HK-2 (cell line): ENCODE results near the gene ZNF750.

ENCODE experiments used
- DNase-seq: peaks from one replicate; pipeline ENCODE4 v3.0.0-alpha.2; 2018; ENCODE audit not compliant: unreplicated experiment

ZNF750 gene

DNA sequence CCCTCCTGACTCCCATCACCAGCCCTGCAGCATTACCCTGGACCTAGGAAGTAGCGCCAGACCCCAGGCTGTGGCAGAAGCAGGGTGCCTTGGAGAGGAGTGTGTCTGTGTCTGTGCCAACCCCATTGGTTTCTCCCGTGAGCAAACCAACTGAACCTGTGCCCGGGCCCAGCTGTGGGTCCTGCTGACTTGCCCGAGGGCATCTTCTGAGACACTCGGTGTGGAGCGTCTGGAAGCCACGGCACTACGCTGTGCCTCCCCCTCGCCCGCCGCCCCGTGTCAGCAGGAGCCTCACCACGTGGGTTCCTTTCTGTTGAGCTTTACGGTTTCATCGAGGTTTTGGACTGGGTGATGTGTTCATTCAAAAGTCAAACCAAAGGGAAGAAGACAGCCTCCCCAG, 27.8 kb downstream of the ZNF750 start:
- no peak for DNase-seq

DNA sequence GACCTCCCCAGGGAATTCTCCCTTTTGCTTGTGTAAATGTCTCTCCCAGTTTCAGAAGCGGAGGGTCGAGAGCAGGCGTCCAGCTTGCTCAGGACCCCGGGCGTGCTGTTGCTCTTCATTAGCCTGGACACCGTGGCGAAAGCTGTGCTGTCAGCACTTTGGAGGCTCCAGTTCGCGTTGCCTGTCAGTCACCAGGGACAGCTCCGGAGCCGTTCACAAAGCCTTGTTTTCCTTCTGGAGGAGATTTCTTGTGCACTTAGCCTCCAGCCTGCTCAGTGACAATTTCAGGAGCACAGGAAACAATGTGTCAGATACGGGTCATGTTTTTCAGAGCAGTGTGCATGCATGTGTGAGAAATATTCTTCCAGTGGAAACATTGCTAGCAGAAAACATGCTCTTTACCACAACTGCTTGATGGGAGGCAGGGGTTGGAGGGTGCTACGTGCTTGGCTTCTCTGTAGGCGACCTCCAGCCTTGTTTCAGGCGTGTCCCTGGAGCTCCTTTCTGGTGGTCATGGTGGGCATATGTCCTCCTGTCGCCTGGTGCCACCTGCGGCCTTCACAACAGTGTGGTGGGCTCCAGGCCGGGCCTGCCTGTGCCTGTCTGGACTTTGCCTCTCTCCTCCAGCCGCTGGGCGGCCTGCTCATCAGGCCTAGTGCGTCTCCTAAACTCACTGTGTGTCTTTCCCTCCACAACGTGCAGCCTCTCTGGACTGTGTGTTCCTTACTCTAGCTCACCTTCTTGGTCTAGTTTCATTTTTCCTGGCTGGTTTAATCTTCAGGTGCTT, 29.0 kb downstream of the ZNF750 start:
- no peak for DNase-seq

DNA sequence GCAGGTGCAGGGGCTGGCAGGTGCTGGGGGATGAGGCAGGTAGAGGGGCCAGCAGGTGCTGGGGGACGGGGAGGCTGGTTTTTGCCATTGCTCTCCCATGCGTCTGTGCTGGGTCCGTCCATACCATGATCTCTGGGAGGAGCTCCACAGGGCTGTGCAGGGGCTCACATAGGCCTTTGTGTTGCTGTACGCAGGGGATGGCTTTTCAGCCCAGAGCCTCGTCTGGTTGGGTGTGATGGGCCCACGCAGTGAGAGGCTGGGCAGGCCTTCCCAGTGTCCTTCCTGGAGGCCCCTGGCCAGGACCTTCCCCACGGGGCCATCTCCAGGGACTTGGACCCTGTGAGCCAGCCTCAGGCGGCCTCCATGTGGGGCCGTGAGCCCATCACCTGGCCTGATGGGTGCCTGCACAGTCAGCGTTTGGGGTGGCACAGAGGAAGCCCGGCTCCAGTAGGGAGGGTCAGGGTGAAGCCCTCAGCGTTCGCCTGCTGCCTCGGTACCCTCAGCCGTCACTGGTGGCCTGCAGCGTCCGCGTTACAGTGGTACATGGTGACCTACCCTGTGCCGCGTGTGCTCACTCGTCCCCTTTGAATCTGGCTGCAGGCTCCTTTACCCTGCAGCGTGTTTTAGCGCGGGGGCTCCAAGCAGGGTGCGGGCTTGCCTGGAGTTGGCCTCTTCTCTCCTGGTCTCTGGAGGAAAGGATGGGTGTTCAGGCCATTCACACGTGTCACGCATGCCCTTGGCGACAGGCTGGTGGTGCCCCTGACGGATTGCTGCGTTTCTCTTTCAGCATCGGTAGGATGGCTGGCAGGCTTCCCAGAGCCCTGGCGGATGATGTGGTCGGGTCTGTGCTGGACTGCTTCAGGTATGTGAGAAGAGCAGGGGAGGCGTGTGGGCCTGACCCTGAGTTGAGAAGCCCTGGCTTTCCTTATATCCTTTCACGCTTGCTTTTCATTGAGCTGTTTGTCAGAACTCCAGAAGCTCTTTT, 30.6 kb downstream of the ZNF750 start:
- DNase-seq: no peak

DNA sequence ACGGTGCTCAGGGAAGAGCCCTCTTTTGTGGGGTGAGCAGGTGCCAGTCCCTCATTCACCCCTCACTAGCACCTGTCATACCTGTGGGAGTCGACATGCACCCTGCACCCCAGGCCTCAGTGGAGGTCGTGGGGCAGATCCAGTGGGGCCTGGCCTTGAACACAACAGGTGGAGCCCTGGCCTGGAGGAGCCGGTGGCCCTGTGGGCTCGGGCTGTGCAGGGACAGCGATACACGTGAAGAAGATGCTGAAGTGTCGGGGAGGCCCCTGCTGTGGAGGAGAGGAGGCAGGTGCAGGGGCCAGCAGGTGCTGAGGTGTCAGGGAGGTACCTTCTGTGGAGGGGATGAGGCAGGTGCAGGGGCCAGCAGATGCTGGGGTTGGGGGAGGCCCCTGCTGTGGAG, 31.8 kb downstream of the ZNF750 start:
- no peak for DNase-seq

DNA sequence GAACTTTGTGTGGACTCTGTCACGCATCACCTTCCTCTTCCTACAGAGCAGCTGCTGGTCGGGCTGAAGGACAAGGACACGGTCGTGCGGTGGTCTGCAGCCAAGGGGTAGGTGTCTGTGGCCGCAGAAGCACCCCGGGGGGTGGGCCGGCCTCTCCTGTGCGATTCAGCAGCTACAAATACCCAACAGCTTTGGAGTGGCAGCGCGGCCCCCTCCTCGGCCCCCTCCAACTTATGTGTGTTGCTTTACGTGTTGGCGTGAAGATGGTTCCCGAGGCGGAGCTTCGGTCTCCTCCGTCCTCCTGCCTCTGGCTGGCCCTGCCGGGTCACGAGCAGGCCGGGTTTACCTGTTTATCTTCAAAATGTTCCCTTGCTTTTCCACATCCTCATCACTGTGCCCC, 32.3 kb downstream of the ZNF750 start:
- no peak for DNase-seq

DNA sequence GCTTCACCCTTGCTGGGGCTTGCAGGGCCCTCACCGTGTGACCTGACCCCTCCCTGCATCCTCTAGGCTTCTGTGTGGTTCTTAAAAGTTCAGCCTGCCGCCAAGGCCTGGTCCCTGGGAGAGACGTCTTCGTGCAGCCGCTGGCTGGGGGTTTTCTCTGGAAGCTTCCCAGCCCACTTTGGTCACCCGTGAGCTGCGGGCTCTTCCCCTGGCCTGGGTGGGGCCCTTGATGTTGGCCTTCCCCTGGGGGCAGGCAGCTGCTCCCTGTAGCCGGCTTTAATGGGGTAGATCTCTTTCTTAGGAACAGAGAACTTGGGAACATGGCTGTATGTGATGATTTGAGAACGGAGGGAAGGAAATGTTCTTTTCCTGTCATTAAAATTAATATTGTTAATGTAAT, 32.7 kb downstream of the ZNF750 start:
- DNase-seq: no peak

DNA sequence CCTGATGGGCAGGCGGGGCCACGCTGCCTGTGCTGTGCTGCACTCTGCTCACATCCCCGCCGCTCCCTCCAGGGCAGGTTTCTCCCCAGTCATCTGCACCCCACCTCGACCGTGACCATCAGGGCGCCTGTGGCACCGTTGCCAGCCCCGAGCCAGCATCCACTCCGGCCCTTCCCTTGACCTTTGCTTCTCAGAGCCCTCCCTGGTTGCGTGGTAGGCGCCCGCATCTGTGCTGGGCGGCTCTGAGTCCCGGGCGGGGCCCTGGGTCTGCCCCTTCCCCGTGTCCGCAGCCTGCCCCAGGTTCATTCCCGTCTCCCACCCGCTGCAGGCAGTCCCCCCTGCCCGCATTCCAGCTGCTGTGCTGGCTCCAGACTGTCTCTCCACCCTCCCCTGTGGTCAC, 33.2 kb downstream of the ZNF750 start:
- DNase-seq: no peak

DNA sequence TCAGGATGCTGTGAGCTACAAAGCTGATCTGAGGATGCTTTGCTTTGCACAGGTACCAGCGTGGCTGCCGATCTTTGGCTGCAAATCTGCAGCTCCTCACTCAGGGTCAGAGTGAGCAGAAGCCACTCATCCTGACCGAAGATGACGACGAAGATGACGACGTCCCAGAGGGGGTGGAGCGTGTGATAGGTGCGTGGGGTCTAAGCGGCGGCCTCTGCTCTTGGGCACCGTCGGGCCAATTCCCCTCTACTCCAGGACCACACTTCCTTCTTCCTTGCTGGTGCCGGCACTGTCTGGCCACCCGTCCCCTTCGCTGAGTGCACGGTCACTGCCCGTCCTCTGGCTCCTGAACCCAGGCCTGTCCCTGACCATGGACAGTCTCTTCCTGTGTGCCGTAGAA, 34.0 kb downstream of the ZNF750 start:
- DNase-seq: no peak

DNA sequence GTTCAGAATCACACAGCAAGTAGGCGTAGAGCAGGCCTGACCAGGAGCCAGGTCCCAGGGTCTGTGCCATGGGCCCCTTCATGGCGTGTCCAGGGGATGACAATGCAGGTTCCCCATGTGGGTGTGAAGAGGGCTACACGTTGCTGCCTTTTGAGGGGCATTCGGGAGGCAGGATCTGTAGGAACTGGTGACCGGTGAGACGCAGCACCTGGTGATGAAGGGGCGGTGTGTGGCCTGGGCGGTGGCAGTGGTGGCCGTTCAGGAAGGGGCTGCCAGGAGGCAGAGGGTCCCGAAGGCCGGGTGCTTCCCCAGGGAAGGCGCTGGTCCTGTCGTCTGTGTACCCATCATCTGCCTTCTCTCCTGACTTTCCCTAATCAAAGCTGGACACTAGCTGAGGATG, 34.6 kb downstream of the ZNF750 start:
- DNase-seq: no peak

DNA sequence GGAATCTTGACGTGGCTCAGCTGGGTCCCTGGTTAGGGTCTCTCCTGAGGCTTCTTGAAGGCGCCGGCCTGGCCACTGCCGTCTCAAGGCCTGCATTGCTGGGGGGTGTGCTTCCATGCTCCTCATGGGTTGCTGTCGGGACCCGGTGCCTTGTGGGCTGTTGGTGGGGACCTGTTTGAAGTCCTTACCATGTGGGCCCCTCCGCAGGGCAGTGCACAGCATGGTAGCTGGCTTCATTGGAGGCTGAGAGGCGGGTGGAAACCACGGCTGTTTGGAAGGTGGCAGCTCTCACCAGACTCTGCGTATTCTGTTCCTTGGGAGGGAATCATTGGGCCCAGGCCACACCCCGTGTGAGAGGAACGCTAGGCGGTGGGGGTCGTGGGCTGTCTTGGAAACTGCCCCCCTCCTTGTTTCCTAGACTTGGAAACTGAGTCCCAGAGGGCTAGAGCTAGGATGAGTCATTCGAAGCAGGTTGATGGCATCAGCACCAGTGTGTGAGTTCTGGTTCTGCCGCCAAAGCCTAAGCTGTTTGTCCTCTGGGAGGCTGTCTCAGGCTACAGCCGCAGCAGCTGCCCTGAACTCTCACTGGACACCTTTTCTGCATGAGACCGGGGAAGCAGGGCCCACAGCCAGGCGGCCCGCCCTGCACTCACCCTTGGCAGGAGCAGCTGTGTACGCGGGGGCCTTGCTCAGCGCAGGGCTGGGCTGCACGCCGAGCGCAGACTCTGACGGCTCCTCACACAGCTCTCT, 35.2 kb downstream of the ZNF750 start:
- DNase-seq: no peak

DNA sequence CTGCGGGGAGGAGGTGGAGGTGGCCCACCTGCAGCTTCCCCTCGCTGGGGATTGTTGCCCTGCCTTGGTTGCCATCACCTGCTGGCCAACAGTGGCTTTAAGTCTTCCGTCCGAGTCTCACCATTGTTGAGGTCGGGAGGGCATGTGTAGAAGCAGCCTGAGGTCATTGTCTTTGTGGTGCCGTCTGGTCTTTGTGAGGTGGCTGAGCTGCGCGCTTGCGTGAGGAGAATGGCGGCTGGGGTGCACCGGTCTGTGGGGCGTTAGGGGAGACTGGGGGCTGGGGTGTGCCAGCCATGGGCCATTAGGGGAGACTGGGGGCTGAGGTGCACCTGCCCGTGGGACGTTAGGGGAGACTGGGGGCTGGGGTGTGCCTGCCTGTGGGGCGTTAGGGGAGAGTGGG, 36.2 kb downstream of the ZNF750 start:
- DNase-seq: no peak

DNA sequence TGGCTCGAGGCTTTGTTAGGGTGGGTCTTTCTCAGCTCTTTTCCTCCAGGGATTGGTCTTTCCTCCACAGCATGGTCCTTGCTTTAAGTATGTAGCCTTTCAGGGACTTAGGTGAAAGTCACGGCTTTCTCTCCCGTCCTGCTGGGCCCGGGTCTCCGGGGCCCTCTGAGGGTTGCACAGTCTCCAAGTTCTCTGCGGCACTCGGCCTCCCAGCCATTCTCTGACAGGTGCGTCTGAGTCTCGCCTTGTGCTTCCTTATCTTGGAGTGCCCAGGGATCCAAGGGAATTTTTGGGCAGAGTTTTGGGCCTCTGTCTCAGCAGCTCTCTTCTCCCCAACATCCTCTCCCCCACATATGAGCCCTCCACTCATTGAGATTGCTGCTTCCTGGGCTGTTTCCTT, 36.6 kb downstream of the ZNF750 start:
- no peak for DNase-seq

DNA sequence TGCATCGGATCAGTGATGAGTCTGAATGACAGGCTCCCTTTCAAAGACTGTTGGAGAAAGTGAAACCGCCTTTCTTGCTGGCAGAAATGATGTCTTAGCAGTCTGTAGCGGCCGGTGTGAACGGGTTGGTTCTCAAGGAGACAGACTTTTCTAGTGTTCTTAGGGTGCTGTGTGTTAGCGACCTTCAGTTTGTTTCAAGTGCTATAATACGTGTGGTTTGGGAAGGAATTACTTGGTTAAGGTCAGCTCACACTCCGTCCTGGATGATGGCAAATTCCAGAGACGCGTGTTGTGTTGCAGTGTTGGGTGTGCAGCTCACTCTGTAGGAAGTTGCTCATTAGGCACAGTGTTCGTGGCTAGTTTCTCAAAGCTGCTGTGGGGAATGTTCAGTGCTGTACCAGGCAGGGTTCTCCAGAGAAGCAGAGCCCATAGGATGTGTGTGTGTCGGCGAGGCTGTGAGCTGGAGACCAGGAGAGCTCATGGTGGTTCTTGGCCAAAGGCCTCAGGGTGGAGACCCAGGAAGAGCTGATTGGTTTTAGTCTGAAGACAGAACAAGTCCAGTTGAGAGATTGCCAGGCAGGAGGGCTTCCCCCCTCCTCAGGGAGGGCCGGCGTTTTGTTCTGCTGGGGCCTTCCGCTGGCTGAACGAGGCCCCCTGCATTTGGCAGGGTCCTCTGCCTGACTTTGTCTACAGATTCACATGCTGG, 37.6 kb downstream of the ZNF750 start:
- DNase-seq: no peak

DNA sequence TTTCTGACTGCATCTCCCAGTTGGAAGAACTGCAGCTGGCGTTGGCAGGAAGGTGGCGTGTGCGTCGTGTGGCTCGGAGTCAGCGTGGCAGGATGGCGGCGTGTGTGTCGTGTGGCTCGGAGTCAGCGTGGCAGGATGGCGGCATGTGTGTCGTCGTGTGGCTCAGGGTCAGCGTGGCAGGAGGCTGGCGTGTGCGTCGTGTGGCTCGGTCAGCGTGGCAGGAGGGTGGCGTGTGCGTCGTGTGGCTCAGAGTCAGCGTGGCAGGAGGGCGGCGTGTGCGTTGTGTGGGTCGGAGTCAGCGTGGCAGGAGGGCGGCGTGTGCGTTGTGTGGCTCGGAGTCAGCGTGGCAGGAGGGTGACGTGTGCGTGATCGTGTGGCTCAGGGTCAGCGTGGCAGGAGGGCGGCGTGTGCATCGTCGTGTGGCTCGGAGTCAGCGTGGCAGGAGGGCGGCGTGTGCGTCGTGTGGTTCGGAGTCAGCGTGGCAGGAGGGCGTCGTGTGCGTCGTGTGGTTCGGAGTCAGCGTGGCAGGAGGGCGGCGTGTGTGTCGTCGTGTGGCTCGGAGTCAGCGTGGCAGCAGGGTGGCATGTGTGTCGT, 38.3 kb downstream of the ZNF750 start:
- no peak for DNase-seq

DNA sequence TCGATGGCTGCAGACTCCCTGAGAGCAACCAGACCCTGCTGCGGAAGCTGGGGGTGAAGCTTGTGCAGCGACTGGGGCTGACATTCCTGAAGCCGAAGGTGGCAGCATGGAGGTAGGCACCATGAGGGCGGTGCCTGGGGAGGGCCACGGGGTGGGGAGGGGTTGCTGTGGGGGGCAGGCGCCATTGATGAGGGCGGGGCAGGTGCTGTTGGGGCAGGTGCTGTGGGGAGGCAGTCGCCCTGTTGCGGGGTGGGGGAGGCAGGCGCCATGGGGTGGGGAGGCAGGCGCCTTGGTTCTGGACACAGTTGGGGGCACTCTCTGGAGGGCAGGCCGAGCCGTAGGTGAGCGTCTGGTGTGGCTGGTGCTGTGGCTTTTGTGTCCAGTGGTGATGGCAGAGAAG, 38.9 kb downstream of the ZNF750 start:
- DNase-seq: no peak

DNA sequence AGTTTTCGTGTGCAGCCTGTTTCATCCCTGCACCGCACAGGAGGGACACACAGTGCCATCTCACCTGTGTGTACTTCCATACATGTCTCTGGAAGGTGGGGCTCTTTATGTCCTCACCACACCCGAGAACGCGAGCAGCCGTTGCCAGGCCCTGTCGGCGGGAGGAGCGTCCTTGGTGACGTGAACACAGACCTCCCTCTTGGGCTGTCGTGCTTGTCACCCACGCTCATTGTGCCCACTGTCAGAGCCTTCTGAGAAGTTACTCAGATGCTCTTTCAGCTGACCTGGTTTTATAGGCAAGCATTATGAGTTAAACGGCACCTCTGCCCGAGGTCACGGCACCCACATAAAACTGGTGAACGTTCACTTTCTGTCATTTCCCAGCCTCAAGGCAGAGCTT, 40.2 kb downstream of the ZNF750 start:
- no peak for DNase-seq

DNA sequence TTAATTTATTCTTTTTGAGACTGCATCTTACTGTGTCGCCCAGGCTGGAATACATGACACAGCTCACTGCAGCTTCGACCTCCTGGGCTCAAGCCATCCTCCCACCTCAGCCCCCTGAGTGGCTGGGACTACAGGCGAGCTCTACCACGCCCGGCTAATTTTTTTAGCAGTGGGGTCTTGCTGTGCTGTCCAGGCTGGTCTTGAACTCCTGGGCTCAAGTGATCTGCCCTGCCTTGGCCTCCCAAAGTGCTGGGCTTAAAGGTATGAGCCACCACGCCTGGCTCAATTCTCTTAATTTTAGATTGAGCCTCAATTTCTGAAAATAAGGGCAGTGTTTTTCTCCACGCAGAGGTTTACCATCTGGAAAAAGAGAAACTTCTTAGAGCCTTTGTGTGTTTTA, 41.1 kb downstream of the ZNF750 start:
- DNase-seq: no peak

DNA sequence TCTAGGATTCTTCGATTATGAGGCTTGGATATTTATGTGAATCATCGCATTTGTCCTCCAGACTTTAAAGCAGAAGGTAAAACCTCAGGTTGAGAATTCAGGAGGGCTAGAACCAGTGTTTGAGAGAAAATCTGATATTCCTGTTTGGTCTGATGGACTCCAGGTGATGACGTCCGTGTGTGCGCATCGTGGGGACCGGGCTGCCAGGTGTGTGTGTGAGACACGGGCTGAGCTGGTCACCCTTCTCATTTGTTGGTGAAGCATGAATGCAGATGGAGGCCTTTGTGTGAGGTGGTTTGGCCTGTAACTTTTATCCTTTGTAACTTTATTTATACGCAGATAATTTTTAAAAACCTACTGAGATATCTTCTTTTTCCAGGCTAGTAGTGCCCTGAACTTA, 42.8 kb downstream of the ZNF750 start:
- DNase-seq: no peak

DNA sequence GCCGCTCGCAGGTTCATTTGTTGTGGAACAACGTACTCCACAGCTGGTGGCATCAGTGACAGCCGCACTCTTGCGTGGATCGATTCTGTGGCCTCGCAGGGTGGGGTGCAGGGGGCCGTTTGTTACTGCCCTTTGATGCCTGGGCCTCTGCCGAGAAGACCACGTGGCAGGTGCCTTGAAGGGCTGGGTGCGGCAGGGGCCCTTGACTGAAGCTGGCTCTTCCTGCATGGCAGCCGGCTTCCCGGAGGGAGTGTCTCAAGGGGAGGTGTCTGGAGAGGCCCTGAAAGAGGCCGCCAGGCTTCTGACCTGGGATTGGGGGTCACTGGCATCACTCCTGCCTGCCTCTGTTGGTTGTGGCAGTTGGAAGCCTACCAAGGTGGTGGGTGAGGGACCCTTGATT, 44.2 kb downstream of the ZNF750 start:
- no peak for DNase-seq

DNA sequence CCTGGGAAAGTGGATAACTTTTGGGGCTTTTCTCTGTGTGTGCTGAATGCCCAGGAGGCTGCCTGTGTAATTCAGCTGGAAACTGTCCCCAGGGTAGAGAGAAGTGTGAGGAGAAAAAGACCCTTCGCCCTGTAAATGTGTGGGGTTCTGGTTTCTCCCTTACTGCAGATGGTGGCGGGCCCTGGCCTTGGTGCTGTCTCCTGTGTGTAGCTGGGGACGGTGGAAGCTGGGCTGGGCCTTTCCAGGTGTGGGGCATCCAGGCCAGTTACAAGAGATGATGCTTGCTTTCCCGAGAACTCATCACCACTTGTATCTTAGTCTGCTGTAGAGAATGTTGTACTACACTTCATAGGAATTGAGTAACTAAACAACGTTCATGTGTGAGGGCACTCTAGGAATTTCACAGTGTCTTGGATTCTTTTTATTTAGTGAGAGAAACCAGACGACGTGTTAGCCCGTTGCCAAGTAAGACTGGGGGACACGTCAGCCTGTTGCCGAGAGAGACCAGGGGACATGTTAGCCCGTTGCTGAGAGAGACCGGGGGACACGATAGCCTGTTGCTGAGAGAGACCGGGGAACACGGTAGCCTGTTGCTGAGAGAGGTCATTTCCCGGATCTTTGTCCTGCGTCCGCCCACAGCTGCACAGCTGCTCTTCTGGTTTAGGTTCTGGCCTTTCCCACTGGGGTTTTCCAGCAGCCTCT, 44.9 kb downstream of the ZNF750 start:
- no peak for DNase-seq
